Measurements from ENCODE around the gene ZNF30. TPM values are rescaled to one million over a fixed set of nuclear protein-coding genes. Genes with fewer than 3 reads are reported as not detected.

ZNF30 gene
- total and polyA plus RNA-seq, 2 experiments from 2014 or later, result 4.1 to 18.7 TPM

DNA sequence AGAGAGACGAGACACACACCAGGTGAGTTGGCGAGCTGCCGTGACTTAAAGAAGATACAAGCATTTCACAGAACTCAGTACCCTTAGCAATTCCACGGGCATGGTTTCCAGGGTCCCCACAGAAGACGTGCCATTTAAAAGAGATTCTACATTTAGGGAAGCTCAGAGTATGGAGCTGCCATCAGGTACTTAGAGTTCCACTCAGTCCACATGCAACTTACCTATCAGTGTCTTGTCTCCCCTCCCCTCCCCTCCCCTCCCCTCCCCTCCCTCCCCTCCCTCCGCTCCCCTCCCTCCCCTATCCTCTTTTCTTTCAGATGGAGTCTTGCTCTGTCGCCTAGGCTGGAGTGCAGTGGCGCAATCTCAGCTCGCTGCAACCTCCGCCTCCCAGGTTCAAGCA lies 12.2 kb downstream of the ZNF30 start:
- no peaks in the 10 kb centered on the region for H3K27me3 ChIP-seq (ENCODE audit: insufficient read depth)
- H2AFZ ChIP-seq, result no peak overlapping the region
- TF ChIP-seq JUNB (IDR thresholded peaks at IDR 0.05; ENCODE audit: unreplicated experiment) (no peak), NANOG (IDR thresholded peaks at IDR 0.05; ENCODE audit: borderline replicate concordance) (no peak), CREB1 (CRISPR knock-in tag; IDR thresholded peaks at IDR 0.05; ENCODE audit: low read depth) (no peak), ZNF331 (CRISPR knock-in tag; IDR thresholded peaks at IDR 0.05; ENCODE audit: low read depth) (no peak), ZNF114 (CRISPR knock-in tag; IDR thresholded peaks at IDR 0.05) (no peak), STAT1 (IDR thresholded peaks at IDR 0.05; ENCODE audit: unreplicated experiment) (no peak), EZH2phosphoT487 (IDR thresholded peaks at IDR 0.05; ENCODE audit: unreplicated experiment) (no peak), EZH2 (IDR thresholded peaks at IDR 0.05; ENCODE audit: low read depth, unreplicated experiment) (no peak), POLR2AphosphoS5 (IDR thresholded peaks at IDR 0.05; ENCODE audit: low read depth) (no peak)
- TF ChIP-seq, protein P1, sequence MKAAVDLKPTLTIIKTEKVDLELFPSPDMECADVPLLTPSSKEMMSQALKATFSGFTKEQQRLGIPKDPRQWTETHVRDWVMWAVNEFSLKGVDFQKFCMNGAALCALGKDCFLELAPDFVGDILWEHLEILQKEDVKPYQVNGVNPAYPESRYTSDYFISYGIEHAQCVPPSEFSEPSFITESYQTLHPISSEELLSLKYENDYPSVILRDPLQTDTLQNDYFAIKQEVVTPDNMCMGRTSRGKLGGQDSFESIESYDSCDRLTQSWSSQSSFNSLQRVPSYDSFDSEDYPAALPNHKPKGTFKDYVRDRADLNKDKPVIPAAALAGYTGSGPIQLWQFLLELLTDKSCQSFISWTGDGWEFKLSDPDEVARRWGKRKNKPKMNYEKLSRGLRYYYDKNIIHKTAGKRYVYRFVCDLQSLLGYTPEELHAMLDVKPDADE (IDR thresholded peaks at IDR 0.05), result no peak
- TF ChIP-seq, protein P2, sequence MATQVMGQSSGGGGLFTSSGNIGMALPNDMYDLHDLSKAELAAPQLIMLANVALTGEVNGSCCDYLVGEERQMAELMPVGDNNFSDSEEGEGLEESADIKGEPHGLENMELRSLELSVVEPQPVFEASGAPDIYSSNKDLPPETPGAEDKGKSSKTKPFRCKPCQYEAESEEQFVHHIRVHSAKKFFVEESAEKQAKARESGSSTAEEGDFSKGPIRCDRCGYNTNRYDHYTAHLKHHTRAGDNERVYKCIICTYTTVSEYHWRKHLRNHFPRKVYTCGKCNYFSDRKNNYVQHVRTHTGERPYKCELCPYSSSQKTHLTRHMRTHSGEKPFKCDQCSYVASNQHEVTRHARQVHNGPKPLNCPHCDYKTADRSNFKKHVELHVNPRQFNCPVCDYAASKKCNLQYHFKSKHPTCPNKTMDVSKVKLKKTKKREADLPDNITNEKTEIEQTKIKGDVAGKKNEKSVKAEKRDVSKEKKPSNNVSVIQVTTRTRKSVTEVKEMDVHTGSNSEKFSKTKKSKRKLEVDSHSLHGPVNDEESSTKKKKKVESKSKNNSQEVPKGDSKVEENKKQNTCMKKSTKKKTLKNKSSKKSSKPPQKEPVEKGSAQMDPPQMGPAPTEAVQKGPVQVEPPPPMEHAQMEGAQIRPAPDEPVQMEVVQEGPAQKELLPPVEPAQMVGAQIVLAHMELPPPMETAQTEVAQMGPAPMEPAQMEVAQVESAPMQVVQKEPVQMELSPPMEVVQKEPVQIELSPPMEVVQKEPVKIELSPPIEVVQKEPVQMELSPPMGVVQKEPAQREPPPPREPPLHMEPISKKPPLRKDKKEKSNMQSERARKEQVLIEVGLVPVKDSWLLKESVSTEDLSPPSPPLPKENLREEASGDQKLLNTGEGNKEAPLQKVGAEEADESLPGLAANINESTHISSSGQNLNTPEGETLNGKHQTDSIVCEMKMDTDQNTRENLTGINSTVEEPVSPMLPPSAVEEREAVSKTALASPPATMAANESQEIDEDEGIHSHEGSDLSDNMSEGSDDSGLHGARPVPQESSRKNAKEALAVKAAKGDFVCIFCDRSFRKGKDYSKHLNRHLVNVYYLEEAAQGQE (IDR thresholded peaks at IDR 0.05; ENCODE audit: unreplicated experiment), result no peak
- TF ChIP-seq, protein P3, sequence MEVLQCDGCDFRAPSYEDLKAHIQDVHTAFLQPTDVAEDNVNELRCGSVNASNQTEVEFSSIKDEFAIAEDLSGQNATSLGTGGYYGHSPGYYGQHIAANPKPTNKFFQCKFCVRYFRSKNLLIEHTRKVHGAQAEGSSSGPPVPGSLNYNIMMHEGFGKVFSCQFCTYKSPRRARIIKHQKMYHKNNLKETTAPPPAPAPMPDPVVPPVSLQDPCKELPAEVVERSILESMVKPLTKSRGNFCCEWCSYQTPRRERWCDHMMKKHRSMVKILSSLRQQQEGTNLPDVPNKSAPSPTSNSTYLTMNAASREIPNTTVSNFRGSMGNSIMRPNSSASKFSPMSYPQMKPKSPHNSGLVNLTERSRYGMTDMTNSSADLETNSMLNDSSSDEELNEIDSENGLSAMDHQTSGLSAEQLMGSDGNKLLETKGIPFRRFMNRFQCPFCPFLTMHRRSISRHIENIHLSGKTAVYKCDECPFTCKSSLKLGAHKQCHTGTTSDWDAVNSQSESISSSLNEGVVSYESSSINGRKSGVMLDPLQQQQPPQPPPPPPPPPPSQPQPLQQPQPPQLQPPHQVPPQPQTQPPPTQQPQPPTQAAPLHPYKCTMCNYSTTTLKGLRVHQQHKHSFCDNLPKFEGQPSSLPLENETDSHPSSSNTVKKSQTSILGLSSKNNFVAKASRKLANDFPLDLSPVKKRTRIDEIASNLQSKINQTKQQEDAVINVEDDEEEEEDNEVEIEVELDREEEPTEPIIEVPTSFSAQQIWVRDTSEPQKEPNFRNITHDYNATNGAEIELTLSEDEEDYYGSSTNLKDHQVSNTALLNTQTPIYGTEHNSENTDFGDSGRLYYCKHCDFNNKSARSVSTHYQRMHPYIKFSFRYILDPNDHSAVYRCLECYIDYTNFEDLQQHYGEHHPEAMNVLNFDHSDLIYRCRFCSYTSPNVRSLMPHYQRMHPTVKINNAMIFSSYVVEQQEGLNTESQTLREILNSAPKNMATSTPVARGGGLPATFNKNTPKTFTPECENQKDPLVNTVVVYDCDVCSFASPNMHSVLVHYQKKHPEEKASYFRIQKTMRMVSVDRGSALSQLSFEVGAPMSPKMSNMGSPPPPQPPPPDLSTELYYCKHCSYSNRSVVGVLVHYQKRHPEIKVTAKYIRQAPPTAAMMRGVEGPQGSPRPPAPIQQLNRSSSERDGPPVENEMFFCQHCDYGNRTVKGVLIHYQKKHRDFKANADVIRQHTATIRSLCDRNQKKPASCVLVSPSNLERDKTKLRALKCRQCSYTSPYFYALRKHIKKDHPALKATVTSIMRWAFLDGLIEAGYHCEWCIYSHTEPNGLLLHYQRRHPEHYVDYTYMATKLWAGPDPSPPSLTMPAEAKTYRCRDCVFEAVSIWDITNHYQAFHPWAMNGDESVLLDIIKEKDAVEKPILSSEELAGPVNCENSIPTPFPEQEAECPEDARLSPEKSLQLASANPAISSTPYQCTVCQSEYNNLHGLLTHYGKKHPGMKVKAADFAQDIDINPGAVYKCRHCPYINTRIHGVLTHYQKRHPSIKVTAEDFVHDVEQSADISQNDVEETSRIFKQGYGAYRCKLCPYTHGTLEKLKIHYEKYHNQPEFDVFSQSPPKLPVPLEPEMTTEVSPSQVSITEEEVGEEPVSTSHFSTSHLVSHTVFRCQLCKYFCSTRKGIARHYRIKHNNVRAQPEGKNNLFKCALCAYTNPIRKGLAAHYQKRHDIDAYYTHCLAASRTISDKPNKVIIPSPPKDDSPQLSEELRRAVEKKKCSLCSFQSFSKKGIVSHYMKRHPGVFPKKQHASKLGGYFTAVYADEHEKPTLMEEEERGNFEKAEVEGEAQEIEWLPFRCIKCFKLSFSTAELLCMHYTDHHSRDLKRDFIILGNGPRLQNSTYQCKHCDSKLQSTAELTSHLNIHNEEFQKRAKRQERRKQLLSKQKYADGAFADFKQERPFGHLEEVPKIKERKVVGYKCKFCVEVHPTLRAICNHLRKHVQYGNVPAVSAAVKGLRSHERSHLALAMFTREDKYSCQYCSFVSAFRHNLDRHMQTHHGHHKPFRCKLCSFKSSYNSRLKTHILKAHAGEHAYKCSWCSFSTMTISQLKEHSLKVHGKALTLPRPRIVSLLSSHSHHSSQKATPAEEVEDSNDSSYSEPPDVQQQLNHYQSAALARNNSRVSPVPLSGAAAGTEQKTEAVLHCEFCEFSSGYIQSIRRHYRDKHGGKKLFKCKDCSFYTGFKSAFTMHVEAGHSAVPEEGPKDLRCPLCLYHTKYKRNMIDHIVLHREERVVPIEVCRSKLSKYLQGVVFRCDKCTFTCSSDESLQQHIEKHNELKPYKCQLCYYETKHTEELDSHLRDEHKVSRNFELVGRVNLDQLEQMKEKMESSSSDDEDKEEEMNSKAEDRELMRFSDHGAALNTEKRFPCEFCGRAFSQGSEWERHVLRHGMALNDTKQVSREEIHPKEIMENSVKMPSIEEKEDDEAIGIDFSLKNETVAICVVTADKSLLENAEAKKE (CRISPR knock-in tag; IDR thresholded peaks at IDR 0.05), result no peak
- TF ChIP-seq, protein P4, sequence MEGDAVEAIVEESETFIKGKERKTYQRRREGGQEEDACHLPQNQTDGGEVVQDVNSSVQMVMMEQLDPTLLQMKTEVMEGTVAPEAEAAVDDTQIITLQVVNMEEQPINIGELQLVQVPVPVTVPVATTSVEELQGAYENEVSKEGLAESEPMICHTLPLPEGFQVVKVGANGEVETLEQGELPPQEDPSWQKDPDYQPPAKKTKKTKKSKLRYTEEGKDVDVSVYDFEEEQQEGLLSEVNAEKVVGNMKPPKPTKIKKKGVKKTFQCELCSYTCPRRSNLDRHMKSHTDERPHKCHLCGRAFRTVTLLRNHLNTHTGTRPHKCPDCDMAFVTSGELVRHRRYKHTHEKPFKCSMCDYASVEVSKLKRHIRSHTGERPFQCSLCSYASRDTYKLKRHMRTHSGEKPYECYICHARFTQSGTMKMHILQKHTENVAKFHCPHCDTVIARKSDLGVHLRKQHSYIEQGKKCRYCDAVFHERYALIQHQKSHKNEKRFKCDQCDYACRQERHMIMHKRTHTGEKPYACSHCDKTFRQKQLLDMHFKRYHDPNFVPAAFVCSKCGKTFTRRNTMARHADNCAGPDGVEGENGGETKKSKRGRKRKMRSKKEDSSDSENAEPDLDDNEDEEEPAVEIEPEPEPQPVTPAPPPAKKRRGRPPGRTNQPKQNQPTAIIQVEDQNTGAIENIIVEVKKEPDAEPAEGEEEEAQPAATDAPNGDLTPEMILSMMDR (conservative IDR thresholded peaks at IDR 0.05; ENCODE audit: low read depth in 2 of 2), result no peak
- H3K9me3 Mint-ChIP-seq, result peaks cover 30% of the 10 kb centered on the region
- no peak overlapping the region for H3K4me2 ChIP-seq
- no peaks in the 10 kb centered on the region for H3K4me1 ChIP-seq (ENCODE audit: insufficient read depth)
- no peaks in the 10 kb centered on the region for H3F3A ChIP-seq (replicated peaks; ENCODE audit: low read depth)
- H3K36me3 Mint-ChIP-seq (ENCODE audit: low read depth), result peaks cover 65% of the 10 kb centered on the region
- ATAC-seq, result no peak
- no peak for DNase-seq (ENCODE audit: low spot score)
- no peaks in the 10 kb centered on the region for H3K79me2 ChIP-seq (replicated peaks; ENCODE audit: insufficient read depth)
- H3K4me3 ChIP-seq, result no peak overlapping the region
- H4K20me1 ChIP-seq (replicated peaks; ENCODE audit: insufficient read depth), result no peaks in the 10 kb centered on the region
- H3K27ac ChIP-seq (ENCODE audit: low read depth), result no peak overlapping the region
- no peaks in the 10 kb centered on the region for H3K4me1 Mint-ChIP-seq
- peaks cover 2% of the 10 kb centered on the region for H3K27me3 Mint-ChIP-seq (ENCODE audit: insufficient read depth, low read depth, poor library complexity)
- H3K36me3 ChIP-seq (ENCODE audit: insufficient read depth), result peaks cover 17% of the 10 kb centered on the region
- no peak overlapping the region for H3K27ac Mint-ChIP-seq
- H3K4me3 Mint-ChIP-seq, result no peak overlapping the region
- H3K9me2 ChIP-seq (ENCODE audit: insufficient read depth), result no peaks in the 10 kb centered on the region
